Upper lobe of left lung (tissue), 4 donors: ENCODE data around the gene CELSR2.

ENCODE experiments used
- EP300 ChIP-seq, 4 donors: sonication (generic); formaldehyde crosslinking; IDR thresholded peaks; one replicate each; pipeline ENCODE4 v1.5.1; 2017; ENCODE audit warnings: antibody characterized with exemption in 4 of 4, control low read depth in 2 of 4
- POLR2A ChIP-seq, 4 donors: fragments of 450-650 bp; IDR thresholded peaks; one replicate each; pipeline ENCODE4 v1.5.1; 2016 to 2017; ENCODE audit warnings: antibody characterized with exemption in 4 of 4, mild to moderate bottlenecking in 2 of 4
- POLR2AphosphoS5 ChIP-seq, 2 donors: sonication (generic); formaldehyde crosslinking; IDR thresholded peaks; one replicate each; pipeline ENCODE4 v1.5.1; 2017; ENCODE audit warnings: antibody characterized with exemption in 2 of 2
- TF ChIP-seq, protein P1 (sequence below), 6 experiments: fragments of 450-650 bp in 4 of 6; fragments of 200-600 bp in 2 of 6; sonication (generic) in 2 of 6; IDR thresholded peaks; one replicate each; pipeline ENCODE4 v1.5.1; 2016 to 2019; ENCODE audit warnings: antibody characterized with exemption in 6 of 6

DNA sequence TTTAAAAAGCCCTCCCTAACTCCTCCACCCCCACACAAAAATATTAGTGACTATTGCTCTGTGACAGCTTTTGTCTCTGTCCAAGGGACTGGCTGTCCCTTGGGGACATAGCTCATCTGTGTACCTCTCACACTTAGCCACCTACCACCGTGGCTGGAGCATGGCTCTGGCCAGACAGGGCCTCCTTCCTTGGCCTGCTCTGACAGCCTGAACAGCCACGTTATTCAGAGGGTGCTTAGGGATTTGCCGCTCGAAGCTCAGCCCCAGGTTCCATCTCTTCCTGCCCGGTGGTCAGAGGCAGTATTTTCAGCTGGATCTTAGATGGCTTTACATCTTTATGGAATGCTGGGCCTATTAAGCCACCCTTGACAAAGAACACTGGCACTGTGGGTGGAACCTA, 6.1 kb upstream of the CELSR2 start:
- TF ChIP-seq POLR2AphosphoS5 (IDR thresholded peaks at IDR 0.05), result no peak
- TF ChIP-seq, protein P1, sequence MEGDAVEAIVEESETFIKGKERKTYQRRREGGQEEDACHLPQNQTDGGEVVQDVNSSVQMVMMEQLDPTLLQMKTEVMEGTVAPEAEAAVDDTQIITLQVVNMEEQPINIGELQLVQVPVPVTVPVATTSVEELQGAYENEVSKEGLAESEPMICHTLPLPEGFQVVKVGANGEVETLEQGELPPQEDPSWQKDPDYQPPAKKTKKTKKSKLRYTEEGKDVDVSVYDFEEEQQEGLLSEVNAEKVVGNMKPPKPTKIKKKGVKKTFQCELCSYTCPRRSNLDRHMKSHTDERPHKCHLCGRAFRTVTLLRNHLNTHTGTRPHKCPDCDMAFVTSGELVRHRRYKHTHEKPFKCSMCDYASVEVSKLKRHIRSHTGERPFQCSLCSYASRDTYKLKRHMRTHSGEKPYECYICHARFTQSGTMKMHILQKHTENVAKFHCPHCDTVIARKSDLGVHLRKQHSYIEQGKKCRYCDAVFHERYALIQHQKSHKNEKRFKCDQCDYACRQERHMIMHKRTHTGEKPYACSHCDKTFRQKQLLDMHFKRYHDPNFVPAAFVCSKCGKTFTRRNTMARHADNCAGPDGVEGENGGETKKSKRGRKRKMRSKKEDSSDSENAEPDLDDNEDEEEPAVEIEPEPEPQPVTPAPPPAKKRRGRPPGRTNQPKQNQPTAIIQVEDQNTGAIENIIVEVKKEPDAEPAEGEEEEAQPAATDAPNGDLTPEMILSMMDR (IDR thresholded peaks at IDR 0.05), result no peak
- no peak for TF ChIP-seq POLR2A (IDR thresholded peaks at IDR 0.05)
- TF ChIP-seq EP300 (IDR thresholded peaks at IDR 0.05), result no peak
